Measurements from ENCODE around the gene RBPJL. TPM values are rescaled to one million over a fixed set of nuclear protein-coding genes. Genes with fewer than 3 reads are reported as not detected.

RBPJL gene
- polyA plus RNA-seq, 3 donors: 0.20 TPM; not detected in 2

DNA sequence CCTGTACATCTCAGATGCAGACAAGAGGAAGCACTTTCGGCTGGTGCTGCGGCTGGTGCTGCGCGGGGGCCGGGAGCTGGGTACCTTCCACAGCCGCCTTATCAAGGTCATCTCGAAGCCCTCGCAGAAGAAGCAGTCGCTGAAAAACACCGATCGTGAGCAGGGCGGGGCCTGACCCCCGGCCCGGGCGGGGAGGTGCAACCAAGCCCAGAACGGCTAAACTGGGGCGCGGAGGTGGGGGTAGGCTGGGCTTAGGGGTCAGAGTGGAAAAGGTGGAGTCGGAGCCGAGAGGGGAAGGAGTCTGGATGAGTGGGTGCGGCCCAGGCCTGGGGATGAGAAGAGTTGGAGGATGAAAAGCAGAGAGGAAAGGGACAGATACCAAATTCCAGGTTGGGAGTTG is 5.6 kb downstream of the RBPJL start:
- DNase-seq (ENCODE audit: extremely low read depth in 1 of 11, low read depth in 9 of 11, low spot score in 4 of 11): no peak

DNA sequence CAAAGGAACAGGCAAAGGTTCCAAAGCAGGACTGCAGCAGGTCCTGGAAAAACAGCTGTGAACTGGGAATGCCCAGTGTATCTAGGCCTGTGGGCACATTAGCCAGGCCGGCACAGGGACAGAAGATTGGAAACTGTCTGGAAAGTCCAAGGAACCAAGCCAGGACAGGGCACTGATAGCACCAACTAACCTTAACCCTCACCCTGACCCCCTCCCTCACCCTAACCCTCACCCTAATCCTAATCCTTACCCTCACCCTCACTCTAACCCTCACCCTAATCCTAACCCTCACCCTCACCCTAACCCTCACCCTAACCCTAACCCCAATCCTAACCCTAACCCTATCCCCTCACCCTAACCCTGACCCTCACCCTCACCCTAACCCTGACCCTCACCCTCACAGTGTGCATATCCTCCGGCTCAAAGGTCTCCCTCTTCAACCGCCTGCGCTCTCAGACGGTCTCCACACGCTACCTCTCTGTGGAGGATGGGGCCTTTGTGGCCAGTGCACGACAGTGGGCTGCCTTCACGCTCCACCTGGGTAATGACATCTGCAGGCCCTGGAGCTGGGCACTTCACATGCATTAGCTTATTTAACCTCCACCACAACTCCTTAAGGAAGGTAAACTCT is 6.5 kb downstream of the RBPJL start:
- no peak for DNase-seq (ENCODE audit: extremely low read depth in 1 of 11, low read depth in 9 of 11, low spot score in 4 of 11)

DNA sequence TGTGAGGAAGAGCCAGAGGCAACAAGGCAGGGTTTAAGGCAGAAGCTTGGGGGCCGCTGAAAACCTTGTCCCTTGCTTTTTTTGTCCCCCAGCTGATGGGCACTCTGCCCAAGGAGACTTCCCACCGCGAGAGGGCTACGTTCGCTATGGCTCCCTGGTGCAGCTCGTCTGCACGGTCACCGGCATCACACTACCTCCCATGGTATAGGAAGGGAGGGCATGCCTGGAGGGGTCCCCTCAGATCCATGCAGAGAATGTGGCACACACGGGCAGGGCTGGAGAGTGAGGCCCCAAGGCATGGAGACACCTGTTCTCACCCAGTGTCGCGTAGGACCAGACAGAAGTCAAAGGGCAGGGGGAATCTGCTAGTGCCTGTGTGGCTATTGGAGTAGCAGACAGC is 7.3 kb downstream of the RBPJL start:
- DNase-seq (ENCODE audit: extremely low read depth in 1 of 11, low read depth in 9 of 11, low spot score in 4 of 11): no peak

DNA sequence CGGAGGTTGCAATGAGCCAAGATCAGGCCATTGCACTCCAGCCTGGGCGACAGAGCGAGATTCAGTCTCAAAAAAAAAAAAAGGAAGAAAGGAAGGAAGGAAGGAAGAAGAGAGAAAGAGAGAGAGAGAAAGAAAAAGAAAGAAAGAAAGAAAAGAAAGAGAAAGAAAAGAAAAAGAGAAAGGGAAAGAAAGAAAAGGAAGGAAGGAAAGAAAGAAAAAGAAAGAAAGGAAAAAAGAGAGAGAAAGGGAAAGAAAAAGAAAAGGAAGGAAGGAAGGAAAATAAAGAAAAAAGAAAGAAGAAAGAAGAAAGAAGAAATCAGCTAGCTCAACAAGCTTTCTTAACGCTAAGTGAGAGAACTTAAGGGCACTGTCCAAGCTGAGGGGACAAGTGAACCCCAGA is 9.0 kb downstream of the RBPJL start:
- no peak for DNase-seq (ENCODE audit: extremely low read depth in 1 of 11, low read depth in 9 of 11, low spot score in 4 of 11)

DNA sequence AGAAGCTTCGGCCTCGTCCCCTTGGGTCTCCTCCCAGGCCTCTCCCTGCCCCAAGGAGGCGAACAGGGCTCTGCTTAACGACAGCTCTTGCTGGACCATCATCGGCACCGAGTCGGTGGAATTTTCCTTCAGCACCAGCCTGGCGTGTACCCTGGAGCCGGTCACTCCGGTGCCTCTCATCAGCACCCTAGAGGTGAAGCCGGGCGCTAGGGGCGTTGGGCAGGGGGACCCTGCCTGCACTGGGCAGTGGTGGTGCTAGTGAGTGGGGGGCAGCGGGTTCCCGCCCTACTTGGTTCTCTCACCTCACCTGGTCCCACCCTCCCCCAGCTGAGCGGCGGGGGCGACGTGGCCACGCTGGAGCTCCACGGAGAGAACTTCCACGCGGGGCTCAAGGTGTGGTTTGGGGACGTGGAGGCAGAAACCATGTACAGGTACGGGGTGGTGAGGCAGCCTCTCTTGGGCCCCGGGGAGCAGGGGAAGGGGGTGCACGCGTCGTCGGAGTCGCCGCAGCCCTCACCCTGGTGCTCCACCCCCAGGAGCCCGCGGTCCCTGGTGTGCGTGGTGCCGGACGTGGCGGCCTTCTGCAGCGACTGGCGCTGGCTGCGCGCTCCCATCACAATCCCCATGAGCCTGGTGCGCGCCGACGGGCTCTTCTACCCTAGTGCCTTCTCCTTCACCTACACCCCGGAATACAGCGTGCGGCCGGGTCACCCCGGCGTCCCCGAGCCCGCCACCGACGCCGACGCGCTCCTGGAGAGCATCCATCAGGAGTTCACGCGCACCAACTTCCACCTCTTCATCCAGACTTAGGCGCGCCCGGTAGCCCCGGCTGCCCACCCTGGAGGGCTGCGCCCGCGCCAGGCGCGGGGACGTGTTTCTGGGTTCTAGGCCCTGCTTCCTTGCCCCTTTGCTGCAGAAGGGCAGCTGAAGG is 9.8 kb downstream of the RBPJL start:
- DNase-seq (ENCODE audit: extremely low read depth in 1 of 11, low read depth in 9 of 11, low spot score in 4 of 11): no peak

DNA sequence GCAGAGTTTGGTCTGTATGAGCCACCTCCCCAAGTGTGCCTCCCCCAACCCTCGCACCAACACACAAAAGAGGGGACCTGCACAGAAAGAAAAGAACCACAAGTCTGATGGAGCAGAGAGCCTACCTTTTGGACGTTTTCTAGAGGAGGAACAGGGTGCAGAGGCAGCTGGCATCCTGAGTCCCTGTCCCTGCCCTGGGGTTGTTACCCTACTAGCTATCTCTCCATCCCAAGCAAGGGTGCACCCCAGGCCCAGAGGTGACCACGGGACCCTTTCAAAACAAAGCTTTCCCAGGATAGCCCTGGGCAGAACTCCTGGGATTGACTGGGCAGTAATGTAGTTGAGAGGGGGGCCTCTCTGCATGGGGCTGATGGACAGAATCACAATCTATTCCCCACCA is 11.2 kb downstream of the RBPJL start:
- no peak for DNase-seq (ENCODE audit: extremely low read depth in 1 of 11, low read depth in 9 of 11, low spot score in 4 of 11)

DNA sequence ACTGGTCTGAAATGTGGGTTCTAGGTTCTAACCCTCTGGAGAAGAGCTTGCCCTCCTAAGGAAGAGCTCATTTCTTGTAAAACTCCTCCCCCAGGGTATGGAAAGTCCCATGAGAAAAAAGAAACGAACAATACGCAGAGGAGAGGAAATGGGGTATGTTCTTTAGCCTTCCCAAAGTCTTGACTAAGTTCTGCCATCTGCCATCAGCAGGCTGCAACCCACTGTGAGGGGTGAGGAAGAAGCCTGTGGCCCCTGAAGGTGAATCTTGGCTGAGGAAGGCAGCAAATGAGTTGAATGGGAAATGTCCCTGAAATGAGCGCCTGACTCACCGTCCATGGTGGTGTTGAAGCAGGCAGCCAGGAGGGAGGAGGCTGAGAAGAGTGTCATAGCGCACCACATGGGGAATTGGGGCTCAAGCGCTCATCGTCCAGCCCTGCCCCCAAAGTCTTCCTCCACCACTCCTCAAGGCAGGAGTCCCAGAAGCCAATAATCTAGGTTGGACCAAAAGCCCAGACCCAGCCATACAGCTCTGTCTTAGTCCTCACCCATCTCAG is 11.8 kb downstream of the RBPJL start:
- no peak for DNase-seq (ENCODE audit: extremely low read depth in 1 of 11, low read depth in 9 of 11, low spot score in 4 of 11)

DNA sequence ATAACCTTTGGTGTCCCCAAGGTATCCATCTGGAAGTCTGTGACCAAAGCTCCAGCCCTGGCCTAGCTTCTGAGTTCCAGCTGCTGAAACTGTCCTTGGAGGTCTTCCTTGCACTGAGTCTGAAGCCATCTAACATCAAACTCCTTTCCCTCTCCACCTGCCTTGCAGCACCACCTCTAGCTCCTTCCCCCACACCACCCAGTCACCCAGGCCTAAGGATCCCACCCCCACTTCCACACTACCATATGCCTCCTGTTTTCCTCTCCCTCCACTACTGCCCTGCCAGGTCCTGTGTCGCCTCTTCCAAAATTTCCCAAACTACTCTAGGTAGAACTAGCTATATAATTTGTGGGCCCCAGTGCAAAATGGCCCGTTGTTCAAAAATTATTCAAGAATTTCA is 12.3 kb downstream of the RBPJL start:
- DNase-seq (ENCODE audit: extremely low read depth in 1 of 11, low read depth in 9 of 11, low spot score in 4 of 11): no peak

DNA sequence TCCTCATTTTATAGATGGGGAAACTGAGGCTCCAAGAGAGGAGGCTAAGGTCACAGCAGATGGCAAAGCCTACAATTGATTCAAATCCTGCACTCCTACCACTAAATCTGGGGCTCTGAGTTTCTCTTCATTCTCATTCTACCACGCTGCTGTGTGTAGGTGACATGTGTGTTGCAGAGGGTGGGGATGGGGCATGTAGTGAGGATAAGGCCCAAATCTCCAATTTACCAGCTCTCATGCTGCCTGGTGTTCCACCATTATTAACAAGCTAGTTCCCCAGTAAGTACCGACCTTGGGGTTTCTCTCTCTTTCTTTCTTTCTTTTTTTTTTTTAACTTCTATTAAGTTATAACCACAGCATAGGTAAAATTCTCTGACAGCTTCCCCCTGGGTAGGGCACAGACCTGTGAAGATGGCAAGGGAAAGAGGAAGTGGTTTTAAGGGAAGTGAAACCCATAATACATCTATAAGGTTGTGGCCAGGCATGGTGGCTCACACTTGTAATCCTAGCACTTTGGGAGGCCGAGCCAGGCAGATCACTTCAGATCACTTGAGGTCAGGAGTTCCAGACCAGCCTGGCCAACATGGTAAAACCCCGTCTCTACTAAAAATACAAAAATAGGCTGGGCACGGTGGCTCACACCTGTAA is 14.4 kb downstream of the RBPJL start:
- DNase-seq (ENCODE audit: extremely low read depth in 1 of 11, low read depth in 9 of 11, low spot score in 4 of 11): no peak

DNA sequence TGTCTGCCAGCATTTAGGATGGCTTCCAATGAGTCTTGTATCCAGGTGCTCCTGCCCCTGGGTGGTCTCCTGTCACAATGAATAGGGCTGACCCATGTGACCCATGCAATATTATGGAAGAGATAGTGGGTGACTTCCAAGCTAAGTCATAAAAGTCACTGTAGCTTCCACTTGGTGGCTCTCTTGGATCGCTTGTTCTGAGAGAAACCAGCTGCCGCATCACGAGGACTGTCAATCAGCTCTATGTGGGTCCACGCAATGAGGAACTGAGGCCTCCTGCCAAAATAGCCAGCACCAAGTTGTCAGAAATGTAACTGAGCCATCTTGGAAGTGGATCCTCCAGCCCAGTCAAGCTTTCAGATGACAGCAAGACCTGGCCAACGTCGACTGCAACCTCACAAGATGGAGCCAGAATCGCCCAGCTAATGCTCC is 16.3 kb downstream of the RBPJL start:
- DNase-seq (ENCODE audit: extremely low read depth in 1 of 11, low read depth in 9 of 11, low spot score in 4 of 11): no peak

DNA sequence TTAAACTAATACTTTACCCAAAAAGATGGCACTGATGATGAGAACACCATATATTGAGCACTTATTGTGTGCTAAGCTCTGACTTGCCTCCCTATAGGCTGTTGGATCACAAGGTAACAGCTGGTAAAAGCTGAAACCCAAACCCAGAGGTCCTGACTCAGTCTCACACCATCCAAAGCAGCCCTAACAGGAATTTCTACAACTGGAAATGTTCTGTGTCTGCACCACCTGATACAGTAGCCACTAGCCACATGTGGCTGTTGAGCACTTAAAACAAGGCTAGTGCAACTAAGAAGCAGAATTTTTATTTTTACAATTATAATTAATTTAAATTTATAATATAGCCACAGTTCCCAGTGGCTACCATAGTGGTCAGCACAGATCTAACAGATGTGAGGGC is 17.1 kb downstream of the RBPJL start:
- no peak for DNase-seq (ENCODE audit: extremely low read depth in 1 of 11, low read depth in 9 of 11, low spot score in 4 of 11)

DNA sequence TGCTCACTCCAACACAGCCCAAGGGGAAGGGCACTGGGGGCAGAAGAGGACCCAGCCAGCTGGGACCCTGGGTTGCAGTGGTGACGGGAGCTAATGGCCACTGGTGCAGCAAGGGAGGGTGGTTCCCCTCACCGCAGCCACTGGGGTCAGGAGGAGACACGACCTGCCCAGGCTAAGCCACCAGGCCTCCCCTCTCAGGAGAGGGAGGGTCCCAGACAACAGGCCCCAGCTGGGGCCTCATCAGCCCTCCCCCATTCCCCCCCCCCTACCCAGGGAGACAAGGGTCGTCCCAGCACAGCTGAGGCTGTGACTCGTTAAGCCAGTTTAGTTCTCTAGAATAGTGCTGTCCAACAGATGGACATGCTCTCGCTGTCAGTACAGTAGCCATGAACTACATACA is 18.7 kb downstream of the RBPJL start:
- no peak for DNase-seq (ENCODE audit: extremely low read depth in 1 of 11, low read depth in 9 of 11, low spot score in 4 of 11)

DNA sequence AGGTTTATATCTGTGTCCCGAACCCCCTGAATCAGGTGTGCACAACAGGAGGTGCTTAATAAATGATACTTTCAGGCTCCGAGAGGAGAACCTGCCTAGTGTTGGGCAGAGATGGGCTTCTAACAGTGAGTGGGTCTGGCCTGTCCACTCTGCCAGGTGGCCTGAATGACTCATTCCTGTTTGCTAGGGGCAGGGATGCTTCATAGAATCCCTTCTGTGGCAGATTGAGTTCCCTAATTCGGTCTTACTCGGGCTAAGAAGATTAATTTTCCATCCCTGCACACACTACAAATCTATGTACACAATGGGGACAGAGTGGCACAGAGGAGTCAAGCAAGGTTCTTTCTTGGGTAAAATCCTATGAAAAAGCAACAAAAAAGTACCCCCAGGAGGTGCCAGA is 21.8 kb downstream of the RBPJL start:
- DNase-seq (ENCODE audit: extremely low read depth in 1 of 11, low read depth in 9 of 11, low spot score in 4 of 11): no peak

DNA sequence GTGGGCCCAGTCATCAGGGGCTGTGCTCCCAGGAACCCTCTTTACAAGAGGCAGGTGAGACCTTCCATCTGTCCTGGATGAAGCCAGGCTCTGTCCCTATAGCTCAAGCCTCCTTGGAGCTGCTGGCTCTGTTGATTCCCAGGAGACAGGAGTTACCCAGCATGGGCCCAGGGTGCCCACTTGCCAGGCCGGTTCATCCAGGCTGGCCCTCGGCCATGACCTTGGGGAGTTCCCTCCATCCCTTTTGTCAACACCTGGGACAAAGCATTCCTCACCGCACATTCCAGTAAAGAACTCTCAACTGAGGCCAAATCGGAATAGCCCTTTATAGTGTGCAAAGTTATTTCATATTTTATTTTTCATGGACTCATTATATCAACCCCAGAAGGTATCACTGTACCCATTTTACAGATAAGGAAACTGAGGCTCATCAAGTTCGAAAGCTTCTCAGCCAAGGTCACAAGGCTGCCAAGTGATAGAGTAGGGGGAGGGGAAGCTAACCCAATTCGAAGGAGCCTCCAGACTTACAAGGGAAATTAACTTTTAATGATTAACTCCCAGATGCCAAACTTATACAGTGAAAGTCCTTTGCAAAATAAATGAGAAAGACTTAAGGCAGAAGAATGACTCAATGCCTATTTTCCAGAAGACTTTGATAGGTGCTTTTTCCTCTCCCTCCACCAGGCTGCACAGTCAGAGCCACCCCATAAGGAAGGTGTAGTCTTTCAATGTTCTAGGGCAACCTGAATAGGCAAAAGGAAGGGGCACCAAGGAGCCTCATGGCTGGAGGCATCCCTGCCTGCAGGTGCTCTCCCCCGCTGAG is 23.1 kb downstream of the RBPJL start:
- no peak for DNase-seq (ENCODE audit: extremely low read depth in 1 of 11, low read depth in 9 of 11, low spot score in 4 of 11)

DNA sequence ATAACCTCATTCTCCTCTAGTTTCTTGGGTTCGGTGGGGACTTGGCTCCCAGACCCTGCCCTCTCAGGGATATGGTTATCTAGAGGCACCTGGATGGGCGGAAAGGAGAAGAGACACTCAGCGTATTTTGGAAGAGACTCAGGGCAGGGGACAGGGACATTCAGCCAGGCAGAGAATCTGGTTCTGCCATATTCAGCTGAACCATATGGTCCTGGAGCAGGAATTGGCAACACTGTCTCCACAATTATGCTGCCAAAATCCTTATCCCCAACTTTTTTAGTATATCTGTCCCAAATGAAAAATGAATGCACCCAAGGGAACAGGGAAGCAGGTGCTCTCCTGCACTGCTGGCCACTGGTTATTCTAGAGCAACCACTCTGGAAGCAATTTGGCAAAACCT is 23.8 kb downstream of the RBPJL start:
- no peak for DNase-seq (ENCODE audit: extremely low read depth in 1 of 11, low read depth in 9 of 11, low spot score in 4 of 11)

DNA sequence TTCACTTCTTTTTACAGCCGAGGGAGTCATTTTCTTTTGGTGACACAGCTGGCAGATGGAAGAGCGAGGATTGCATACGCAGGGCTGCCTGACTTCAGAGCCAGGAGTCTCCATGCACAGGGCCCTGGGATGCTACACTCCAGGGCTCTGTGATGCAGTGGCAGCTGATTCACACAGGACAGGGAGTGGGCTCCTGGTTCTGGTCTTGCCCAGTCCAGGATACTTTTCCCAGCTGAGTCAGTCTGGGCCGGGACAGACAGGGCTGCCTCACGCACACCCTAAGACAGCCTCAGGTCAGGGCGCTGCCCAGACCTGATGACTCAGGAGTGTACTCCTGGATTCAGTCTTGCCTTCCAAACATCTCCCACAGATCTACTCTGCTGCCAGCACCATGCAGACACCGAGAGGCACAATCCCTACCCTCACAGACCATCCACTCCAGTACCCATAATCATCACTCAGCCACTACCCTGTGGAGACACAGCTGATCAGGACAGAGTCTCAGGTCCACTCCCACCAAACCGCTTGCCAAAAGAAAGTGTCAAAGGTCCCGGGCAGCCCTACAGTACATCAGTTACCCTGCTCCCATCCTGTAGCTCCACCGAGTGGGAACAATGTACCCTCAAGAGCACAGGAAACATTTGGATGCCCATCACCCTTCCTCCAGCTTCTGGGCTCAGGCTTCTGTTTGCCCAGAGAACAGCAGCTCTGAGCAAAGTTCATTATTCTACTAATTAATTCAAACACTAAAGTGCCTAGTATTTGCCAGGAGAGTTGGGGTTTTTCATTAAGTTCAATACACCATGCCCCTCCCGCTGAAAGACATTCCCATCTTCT is 30.1 kb downstream of the RBPJL start:
- no peak for DNase-seq (ENCODE audit: extremely low read depth in 1 of 11, low read depth in 9 of 11, low spot score in 4 of 11)

DNA sequence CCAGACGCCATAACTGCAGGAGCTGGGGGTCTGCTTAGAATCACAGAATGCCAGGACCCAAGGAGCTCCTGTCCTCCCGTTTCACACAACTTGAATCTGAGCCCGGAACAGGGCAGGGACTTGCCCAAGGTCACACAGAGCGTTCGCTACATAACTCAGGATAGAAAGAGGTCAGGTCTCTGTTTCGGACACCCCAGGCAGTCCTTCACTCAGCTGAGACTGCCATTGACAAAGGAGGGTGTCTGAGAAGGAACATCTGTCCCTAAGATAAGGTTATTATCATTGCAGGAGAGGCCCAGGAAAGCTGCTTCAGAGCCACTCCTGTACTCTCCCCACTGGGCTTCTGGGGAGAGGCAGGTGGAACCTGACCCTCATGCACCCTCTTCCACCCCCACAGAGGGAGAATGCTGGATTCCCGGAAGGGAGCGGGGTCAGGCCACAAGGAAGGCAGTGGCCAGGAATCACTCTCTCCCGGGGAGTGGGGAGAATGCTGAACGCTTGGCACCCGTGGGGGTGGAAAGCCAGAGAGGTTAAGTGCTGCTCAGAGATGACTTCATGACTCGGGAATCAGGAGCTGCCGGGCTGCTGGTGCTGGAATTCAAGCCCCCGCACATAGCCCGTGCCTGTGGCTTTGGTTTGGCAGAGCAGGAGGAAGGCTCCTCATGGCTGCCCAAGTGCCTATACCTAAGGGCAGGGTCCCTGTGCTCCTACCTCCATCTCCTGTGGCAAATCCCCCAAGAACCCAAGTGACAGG is 30.9 kb downstream of the RBPJL start:
- DNase-seq (ENCODE audit: extremely low read depth in 1 of 11, low read depth in 9 of 11, low spot score in 4 of 11): no peak

Data from renal cortex interstitium (tissue), 11 donors.